MM.1S (cell line): ENCODE measurements around the gene PRX.
A peak's percentile ranks its signal among the peaks of the same experiment; 100 is the strongest.

Experiments used
- DNase-seq: peaks from one replicate; pipeline ENCODE4 v3.0.0-alpha.2; 2015
- H2AFZ ChIP-seq: fragments of 300-600 bp; sonication (generic); 2 replicates; pipeline ENCODE4 v1.6.0; 2016; ENCODE audit warnings: antibody characterized with exemption, low read length
- H3F3A ChIP-seq: fragments of 300-600 bp; sonication (generic); 2 replicates; pipeline ENCODE4 v1.6.1; 2016; ENCODE audit warnings: mild to moderate bottlenecking, antibody characterized with exemption, low read length, moderate library complexity, mixed read lengths; ENCODE audit not compliant: insufficient read depth
- H3K27ac ChIP-seq: fragments of 300-600 bp; sonication (generic); 2 replicates; pipeline ENCODE4 v1.5.1; 2016; ENCODE audit warnings: mild to moderate bottlenecking, low read length
- H3K27me3 ChIP-seq: fragments of 300-600 bp; sonication (generic); replicated peaks from 2 replicates; pipeline ENCODE4 v1.6.0; 2016; ENCODE audit warnings: low read length; ENCODE audit not compliant: insufficient read depth
- H3K36me3 ChIP-seq: fragments of 300-600 bp; sonication (generic); replicated peaks from 2 replicates; pipeline ENCODE4 v1.6.1; 2016; ENCODE audit warnings: mild to moderate bottlenecking, low read length, mixed read lengths; ENCODE audit not compliant: insufficient read depth
- H3K4me1 ChIP-seq: fragments of 300-600 bp; sonication (generic); 2 replicates; pipeline ENCODE4 v1.6.1; 2016; ENCODE audit warnings: low read length, mixed read lengths
- H3K4me2 ChIP-seq: fragments of 300-600 bp; sonication (generic); 2 replicates; pipeline ENCODE4 v1.6.0; 2016; ENCODE audit warnings: low read depth, low read length
- H3K4me3 ChIP-seq: fragments of 300-600 bp; sonication (generic); 2 replicates; pipeline ENCODE4 v1.5.1; 2016; ENCODE audit warnings: low read length, mixed read lengths
- H3K79me2 ChIP-seq: fragments of 300-600 bp; sonication (generic); 2 replicates; pipeline ENCODE4 v1.6.1; 2016; ENCODE audit warnings: mixed run types, low read length, mixed read lengths
- H3K9ac ChIP-seq: fragments of 300-600 bp; sonication (generic); 2 replicates; pipeline ENCODE4 v1.6.1; 2016; ENCODE audit warnings: low read length, mixed read lengths
- H3K9me2 ChIP-seq: fragments of 300-600 bp; sonication (generic); replicated peaks from 2 replicates; pipeline ENCODE4 v1.6.1; 2016; ENCODE audit warnings: mild to moderate bottlenecking, low read length, mixed read lengths; ENCODE audit not compliant: insufficient read depth
- H3K9me3 ChIP-seq: fragments of 300-600 bp; sonication (generic); replicated peaks from 2 replicates; pipeline ENCODE4 v1.6.1; 2016; ENCODE audit warnings: mild to moderate bottlenecking, low read length, mixed read lengths; ENCODE audit not compliant: insufficient read depth
- H4K20me1 ChIP-seq: fragments of 300-600 bp; sonication (generic); 2 replicates; pipeline ENCODE4 v1.6.1; 2016; ENCODE audit warnings: mild to moderate bottlenecking, low read length, moderate library complexity, mixed read lengths; ENCODE audit not compliant: insufficient read depth
- CTCF ChIP-seq: fragments of 300-600 bp; sonication (generic); IDR thresholded peaks from 2 replicates; pipeline ENCODE4 v1.5.1; 2016; ENCODE audit warnings: antibody characterized with exemption, low read length, mixed read lengths
- EZH2 ChIP-seq: fragments of 300-600 bp; sonication (generic); optimal IDR thresholded peaks from 2 replicates; pipeline ENCODE3; 2017; ENCODE audit warnings: low read depth, mild to moderate bottlenecking, antibody characterized with exemption, low read length, mixed read lengths
- EZH2phosphoT487 ChIP-seq: fragments of 300-600 bp; sonication (generic); IDR thresholded peaks from 2 replicates; pipeline ENCODE4 v1.6.1; 2018; ENCODE audit warnings: antibody characterized with exemption, low read length

The PRX gene

GRCh38 chr19:40425450-40426287 is 12.5 kb upstream of the PRX start, which contains the start of gene SERTAD1:
TSS of gene SERTAD1 (minus strand) at chr19:40425992. CDS start at chr19:40423546, 2,446 bp downstream.
- TF ChIP-seq EZH2phosphoT487 (no peak), CTCF (peak; percentile 69), EZH2 (no peak)

GRCh38 chr19:40424637-40425449 is 11.7 kb upstream of the PRX start:
- Histone ChIP-seq H3K9me2 (no peaks in the 10 kb centered on the region), H3K27me3 (no peaks in the 10 kb centered on the region; the same call in 1 of the 2 replicates), H3K4me2 (peak overlapping the region; percentile 96), H2AFZ (peak overlapping the region; percentile 92), H3F3A (peaks cover 5% of the 10 kb centered on the region), H3K27ac (peak overlapping the region; percentile 77; the same call in 1 of the 2 replicates), H3K4me3 (peak overlapping the region; percentile 84), H3K9ac (peak overlapping the region; percentile 90), H3K4me1 (peaks cover 7% of the 10 kb centered on the region), H3K9me3 (no peaks in the 10 kb centered on the region), H3K36me3 (no peaks in the 10 kb centered on the region), H4K20me1 (no peaks in the 10 kb centered on the region), H3K79me2 (peaks cover 4% of the 10 kb centered on the region)
- no peak for DNase-seq
- TF ChIP-seq CTCF = no peak
- no peak for TF ChIP-seq EZH2
- TF ChIP-seq EZH2phosphoT487 = no peak

More at GRCh38 chr19:40425450-40426287, 12.5 kb upstream of the PRX start, which contains the start of gene SERTAD1:
- Histone ChIP-seq H3K27me3 (no peaks in the 10 kb centered on the region), H3F3A (peaks cover 5% of the 10 kb centered on the region), H3K4me1 (peaks cover 7% of the 10 kb centered on the region), H3K79me2 (peaks cover 4% of the 10 kb centered on the region), H3K4me3 (peak within 1 kb of the TSS; percentile 84), H2AFZ (peak within 1 kb of the TSS; percentile 99), H3K9me2 (no peaks in the 10 kb centered on the region), H3K4me2 (peak within 1 kb of the TSS; percentile 96), H3K9me3 (no peaks in the 10 kb centered on the region), H3K36me3 (no peaks in the 10 kb centered on the region), H3K27ac (peak within 1 kb of the TSS; percentile 77; the same call in 1 of the 2 replicates), H4K20me1 (no peaks in the 10 kb centered on the region), H3K9ac (peak within 1 kb of the TSS; percentile 90)
- DNase-seq = peak; percentile 100

GRCh38 chr19:40423938-40424337 is 10.8 kb upstream of the PRX start:
- no peak for DNase-seq
- H3K4me1 ChIP-seq = peaks cover 7% of the 10 kb centered on the region
- H3K9me3 ChIP-seq = no peaks in the 10 kb centered on the region
- H3F3A ChIP-seq = peaks cover 5% of the 10 kb centered on the region
- H3K9me2 ChIP-seq = no peaks in the 10 kb centered on the region
- H3K36me3 ChIP-seq = no peaks in the 10 kb centered on the region
- TF ChIP-seq EZH2phosphoT487 (no peak), CTCF (no peak), EZH2 (no peak)
- H2AFZ ChIP-seq = no peak overlapping the region
- no peak overlapping the region for H3K27ac ChIP-seq
- H3K4me2 ChIP-seq = no peak overlapping the region
- no peak overlapping the region for H3K9ac ChIP-seq
- H4K20me1 ChIP-seq = no peaks in the 10 kb centered on the region
- no peak overlapping the region for H3K4me3 ChIP-seq
- peaks cover 4% of the 10 kb centered on the region for H3K79me2 ChIP-seq
- H3K27me3 ChIP-seq = no peaks in the 10 kb centered on the region; the same call in 1 of the 2 replicates
